Peyer's patch (tissue), 4 donors: ENCODE data around the gene CHSY1.

Experiments
- POLR2A ChIP-seq, 2 donors: fragments of 450-650 bp; IDR thresholded peaks; one replicate each; pipeline ENCODE4 v1.5.1; 2017; ENCODE audit warnings: antibody characterized with exemption in 2 of 2, mild to moderate bottlenecking in 2 of 2, moderate library complexity in 2 of 2
- TF ChIP-seq, protein P1 (sequence below), 6 experiments: fragments of 450-650 bp in 4 of 6; fragments of 200-600 bp in 2 of 6; sonication (generic) in 1 of 6; IDR thresholded peaks; one replicate each; pipeline ENCODE4 v1.5.1; 2017 to 2019; ENCODE audit warnings: antibody characterized with exemption in 6 of 6, mild to moderate bottlenecking in 3 of 6, moderate library complexity in 1 of 6

DNA sequence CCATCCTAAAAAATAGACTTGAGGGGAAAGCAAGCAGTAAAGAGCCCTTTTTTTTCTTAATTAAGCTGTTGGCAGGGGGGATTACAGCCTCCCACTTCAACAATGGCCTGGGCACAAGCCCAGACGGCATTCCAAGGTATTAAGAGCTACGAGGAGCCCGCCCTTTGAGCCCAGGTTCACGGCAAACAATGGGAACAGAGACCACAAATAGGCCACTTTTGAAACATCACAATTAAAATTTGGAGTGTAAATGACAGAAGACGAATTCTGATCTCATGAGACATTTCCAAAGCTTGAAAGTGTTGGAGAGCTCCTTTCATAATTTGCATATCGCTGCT, 8.9 kb downstream of the CHSY1 start:
- TF ChIP-seq, protein P1, sequence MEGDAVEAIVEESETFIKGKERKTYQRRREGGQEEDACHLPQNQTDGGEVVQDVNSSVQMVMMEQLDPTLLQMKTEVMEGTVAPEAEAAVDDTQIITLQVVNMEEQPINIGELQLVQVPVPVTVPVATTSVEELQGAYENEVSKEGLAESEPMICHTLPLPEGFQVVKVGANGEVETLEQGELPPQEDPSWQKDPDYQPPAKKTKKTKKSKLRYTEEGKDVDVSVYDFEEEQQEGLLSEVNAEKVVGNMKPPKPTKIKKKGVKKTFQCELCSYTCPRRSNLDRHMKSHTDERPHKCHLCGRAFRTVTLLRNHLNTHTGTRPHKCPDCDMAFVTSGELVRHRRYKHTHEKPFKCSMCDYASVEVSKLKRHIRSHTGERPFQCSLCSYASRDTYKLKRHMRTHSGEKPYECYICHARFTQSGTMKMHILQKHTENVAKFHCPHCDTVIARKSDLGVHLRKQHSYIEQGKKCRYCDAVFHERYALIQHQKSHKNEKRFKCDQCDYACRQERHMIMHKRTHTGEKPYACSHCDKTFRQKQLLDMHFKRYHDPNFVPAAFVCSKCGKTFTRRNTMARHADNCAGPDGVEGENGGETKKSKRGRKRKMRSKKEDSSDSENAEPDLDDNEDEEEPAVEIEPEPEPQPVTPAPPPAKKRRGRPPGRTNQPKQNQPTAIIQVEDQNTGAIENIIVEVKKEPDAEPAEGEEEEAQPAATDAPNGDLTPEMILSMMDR (IDR thresholded peaks at IDR 0.05) = no peak
- no peak for TF ChIP-seq POLR2A (IDR thresholded peaks at IDR 0.05)
